K562 (cell line): ENCODE data around the gene PTGIR. TPM values are rescaled to one million over a fixed set of nuclear protein-coding genes. Genes with fewer than 3 reads are reported as not detected.

ENCODE experiments used
- ATAC-seq: fragments of 200-7000 bp; cut with Tn5 transposase; 3 replicates; pipeline ENCODE4 v1.9.1; 2020; ENCODE audit warnings: moderate library complexity
- BruUV-seq: library from RNA; stranded (reverse); fragments of 400-500 nt; replicated peaks from 2 replicates; lab custom pipeline; 2021; lab: Mats Ljungman, UMichigan
- CTCF ChIA-PET: fragments of 300-600 bp; formaldehyde crosslinking; extraction: SDS; loops from one replicate; lab custom pipeline; 2021; ENCODE audit warnings: low intra/inter-chr PET ratio; lab: Yijun Ruan, JAX
- POLR2A ChIA-PET: fragments of 300-600, 350-650 bp; sonication (Branson Sonifier 250); formaldehyde crosslinking; extraction: SDS; loops from one replicate; lab custom pipeline; 2021; ENCODE audit warnings: antibody characterized with exemption, inconsistent platforms; lab: Yijun Ruan, JAX
- DNase-seq, 4 experiments: peaks; one replicate each; pipeline versions ENCODE4 v3.0.0 to v3.0.0-alpha.2; 2011 to 2018; ENCODE audit warnings: low spot score in 3 of 4, mixed read lengths in 3 of 4; ENCODE audit errors: extremely low read depth in 1 of 4
- FAIRE-seq: peaks from 2 replicates; lab custom pipeline; 2011; peaks lifted over from hg19 to GRCh38; lab: Jason Lieb, UNC
- H2AFZ ChIP-seq: 2 replicates; pipeline ENCODE4 v1.6.0; 2011; ENCODE audit warnings: low read depth, low read length, control low read depth, inconsistent platforms
- H3K27ac ChIP-seq: fragments of 200-600 bp; 3 replicates; pipeline ENCODE4 v1.8.0; 2011; ENCODE audit warnings: low read depth, mild to moderate bottlenecking, control low read depth, inconsistent platforms, low read length, moderate library complexity, mixed read lengths; ENCODE audit errors: extremely low read depth
- H3K27me3 ChIP-seq, 2 experiments: fragments of 300-600 bp in 1 of 2; 2 replicates in 1 of 2; 3 replicates in 1 of 2; pipeline versions ENCODE4 v1.6.0 to v1.8.0; 2011; ENCODE audit warnings: inconsistent platforms in 2 of 2, low read length in 2 of 2, mild to moderate bottlenecking in 1 of 2, mixed read lengths in 1 of 2, moderate library complexity in 1 of 2; ENCODE audit not compliant: control insufficient read depth in 2 of 2, insufficient read depth in 2 of 2
- H3K36me3 ChIP-seq: fragments of 300-600 bp; 3 replicates; pipeline ENCODE4 v1.8.0; 2011; ENCODE audit warnings: mild to moderate bottlenecking, low read length, inconsistent platforms; ENCODE audit not compliant: control insufficient read depth, insufficient read depth
- H3K4me1 ChIP-seq, 2 experiments: fragments of 200-600 bp in 1 of 2; replicated peaks in 1 of 2; 2 replicates in 1 of 2; 3 replicates in 1 of 2; pipeline versions ENCODE4 v1.5.1 to v1.8.0; 2011; ENCODE audit warnings: inconsistent platforms in 2 of 2, low read length in 2 of 2, mild to moderate bottlenecking in 1 of 2, mixed read lengths in 1 of 2, moderate library complexity in 1 of 2; ENCODE audit not compliant: control insufficient read depth in 2 of 2, insufficient read depth in 2 of 2
- H3K4me2 ChIP-seq: 2 replicates; pipeline ENCODE4 v1.6.1; 2011; ENCODE audit warnings: low read length, control low read depth, inconsistent platforms, mixed read lengths; ENCODE audit not compliant: insufficient read depth
- H3K4me3 ChIP-seq: fragments of 200-600 bp; sonication (generic), shearing (Covaris generic); 2 replicates; pipeline ENCODE4 v1.5.1; 2016; ENCODE audit warnings: control low read depth, inconsistent platforms
- H3K79me2 ChIP-seq: fragments of 200-600 bp; 3 replicates; pipeline ENCODE4 v1.8.0; 2011; ENCODE audit warnings: low read length, inconsistent platforms; ENCODE audit not compliant: control insufficient read depth, insufficient read depth
- H3K9ac ChIP-seq, 2 experiments: 2 replicates each; pipeline versions ENCODE4 v1.6.0 to v1.6.1; 2011; ENCODE audit warnings: low read depth in 2 of 2, low read length in 2 of 2, control low read depth in 1 of 2, inconsistent platforms in 1 of 2, mild to moderate bottlenecking in 1 of 2, mixed read lengths in 1 of 2; ENCODE audit not compliant: insufficient read depth in 1 of 2
- H3K9me1 ChIP-seq: one replicate; pipeline ENCODE4 v1.6.0; 2011; ENCODE audit warnings: inconsistent platforms, mild to moderate bottlenecking, low read length, moderate library complexity; ENCODE audit not compliant: control insufficient read depth, insufficient read depth
- H3K9me3 ChIP-seq: replicated peaks from 2 replicates; pipeline ENCODE4 v1.5.1; 2011; ENCODE audit warnings: low read depth, low read length, inconsistent platforms; ENCODE audit not compliant: control insufficient read depth, insufficient read depth
- H4K20me1 ChIP-seq: replicated peaks from 2 replicates; pipeline ENCODE4 v1.6.1; 2011; ENCODE audit warnings: low read length, inconsistent platforms, mixed read lengths; ENCODE audit not compliant: control insufficient read depth, insufficient read depth
- ARNT ChIP-seq, 2 experiments: fragments of 450-650 bp; IDR thresholded peaks; 2 replicates each; pipeline ENCODE4 v1.6.1; 2016; ENCODE audit warnings: mild to moderate bottlenecking in 1 of 2
- CBX8 ChIP-seq: fragments of 200-600 bp; sonication (generic); IDR thresholded peaks from 2 replicates; pipeline ENCODE4 v1.6.1; 2012; ENCODE audit warnings: borderline replicate concordance, mixed run types, low read depth, mild to moderate bottlenecking, moderate library complexity, mixed read lengths, low read length, control low read depth, inconsistent platforms; ENCODE audit not compliant: poor library complexity, severe bottlenecking; ENCODE audit errors: extremely low read depth
- CEBPG ChIP-seq, 3 experiments: fragments of 200-800 bp in 1 of 3; sonication (Bioruptor generic) in 1 of 3; sonication (generic) in 1 of 3; formaldehyde crosslinking in 1 of 3; IDR thresholded peaks in 2 of 3; conservative IDR thresholded peaks in 1 of 3; 2 replicates each; pipeline versions ENCODE4 v1.6.1 to v1.8.0; 2016 to 2022; ENCODE audit warnings: missing compliant biosample characterization in 2 of 3, missing genetic modification characterization in 2 of 3, mild to moderate bottlenecking in 1 of 3, missing genetic modification reagents in 1 of 3
- CREM ChIP-seq: IDR thresholded peaks from 2 replicates; pipeline ENCODE4 v1.6.1; 2014; ENCODE audit warnings: antibody characterized with exemption, low read depth
- ETS2 ChIP-seq: IDR thresholded peaks from 2 replicates; pipeline ENCODE4 v1.6.1; 2016; ENCODE audit warnings: borderline replicate concordance, missing genetic modification characterization, mild to moderate bottlenecking, moderate library complexity, missing compliant biosample characterization; ENCODE audit not compliant: poor library complexity, severe bottlenecking
- NCOA2 ChIP-seq, 2 experiments: fragments of 450-650 bp; IDR thresholded peaks; 2 replicates each; pipeline ENCODE4 v1.6.1; 2018; ENCODE audit warnings: mild to moderate bottlenecking in 2 of 2, moderate library complexity in 1 of 2; ENCODE audit not compliant: partially characterized antibody in 2 of 2
- OTX1 ChIP-seq: fragments of 450-650 bp; formaldehyde crosslinking; IDR thresholded peaks from 2 replicates; pipeline ENCODE4 v1.4.0; 2022; ENCODE audit warnings: mild to moderate bottlenecking
- PATZ1 ChIP-seq: fragments of 250-450 bp; sonication (Bioruptor Pico); IDR thresholded peaks from 2 replicates; pipeline ENCODE4 v1.5.0; 2020; ENCODE audit warnings: mild to moderate bottlenecking, borderline replicate concordance
- ZFX ChIP-seq: sonication (generic); formaldehyde crosslinking; IDR thresholded peaks from 2 replicates; pipeline ENCODE4 v1.8.0; 2022; ENCODE audit warnings: mild to moderate bottlenecking, missing genetic modification reagents, moderate library complexity
- WGBS: fragments of 100-300 bp; shearing (Covaris generic); methylation state at CpG from one replicate; pipeline ENCODE4 v1.1.6; 2016; ENCODE audit warnings: low coverage, mixed read lengths; ENCODE audit not compliant: insufficient coverage; ENCODE audit errors: missing lambda C conversion rate; 5-methylcytosine and 5-hydroxymethylcytosine counted together
- in situ Hi-C: fragments of 300-500 bp; cut with MboI; formaldehyde crosslinking; loops from 4 replicates; pipeline ENCODE4 v1.15.0; 2018; ENCODE audit warnings: inconsistent platforms, mixed read lengths
- intact Hi-C: fragments of 100-400 bp; cut with micrococcal nuclease; formaldehyde crosslinking; loops from 2 replicates; pipeline ENCODE4 v1.14.2; 2022
- polyA plus RNA-seq, 8 experiments: library from polyadenylated mRNA; depleted of rRNA in 4 of 8; stranded (reverse) in 5 of 8; unstranded in 3 of 8; fragments of >200 nt; fragmentation: Nextera tagmentation in 2 of 8; fragmentation: Illumina TruSeq in 1 of 8; extraction: Ambion mirVana in 2 of 8; extraction: Trizol in 1 of 8; gene quantifications; 2 replicates each; pipeline versions ENCODE4 v1.2.1 to v1.2.3, GENCODE V29; 2011 to 2014; ENCODE audit warnings: inconsistent platforms in 1 of 8, missing spikeins in 1 of 8
- total RNA-seq, 7 experiments: library from RNA; depleted of rRNA in 6 of 7; stranded (reverse); fragments of >200 nt in 6 of 7; fragmentation: Illumina TruSeq in 2 of 7; extraction: Trizol in 2 of 7; gene quantifications; 2 replicates each; pipeline versions ENCODE4 v1.2.1 to v1.2.3, GENCODE V29; 2011 to 2021; ENCODE audit warnings: low replicate concordance in 1 of 7
- TF ChIP-seq, protein P1 (sequence below): fragments of 250-450 bp; sonication (Bioruptor Pico); IDR thresholded peaks from 2 replicates; pipeline ENCODE4 v1.4.0; 2020; ENCODE audit warnings: mild to moderate bottlenecking, moderate library complexity
- TF ChIP-seq, protein P2 (sequence below): fragments of 150-350 bp; IDR thresholded peaks from 2 replicates; pipeline ENCODE4 v1.6.1; 2014; ENCODE audit warnings: low read depth, mild to moderate bottlenecking, low read length, borderline replicate concordance

The PTGIR gene
- total and polyA plus RNA-seq, 9 of the 15 experiments (the other 6 are each of a cell fraction or from before 2014, with no cell fraction given) = 0.11 to 3.4 (median 1.1) TPM; not detected in 1

- no peaks in the 10 kb centered on the region for H4K20me1 ChIP-seq
- no TSS peak for BruUV-seq
- in situ Hi-C loops = no loop called here
- no peak for DNase-seq
- H3K9ac ChIP-seq = no peak overlapping the region
- peaks cover 3 to 8% of the 10 kb centered on the region in 2 experiments; a peak in 3 of 5 replicates for H3K4me1 ChIP-seq
- H3K4me3 ChIP-seq = no peak overlapping the region
- H3K9me1 ChIP-seq = no peaks in the 10 kb centered on the region
- no peak overlapping the region for H3K27ac ChIP-seq
- no peaks in the 10 kb centered on the region for H3K9me3 ChIP-seq
- H3K36me3 ChIP-seq = no peaks in the 10 kb centered on the region
- POLR2A ChIA-PET = interaction anchor here (0.5 to 1.4 kb wide), 3 partner anchors 9 to 725 kb away, joined by 3 to 7 read pairs (median 4); partner anchors contain the start of gene CALM3
- 11% methylated on average over 3 of the region's 3 CpGs for WGBS
- H3K27me3 ChIP-seq = no peaks in the 10 kb centered on the region
- intact Hi-C loops = no loop called here
- no peak overlapping the region for H2AFZ ChIP-seq
- H3K79me2 ChIP-seq = no peaks in the 10 kb centered on the region
- no peak for ATAC-seq
- CTCF ChIA-PET = no interaction called here
- no peak for FAIRE-seq
- no peak overlapping the region for H3K4me2 ChIP-seq
- TF ChIP-seq NCOA2 (IDR thresholded peaks at IDR 0.05; ENCODE audit: partially characterized antibody in 2 of 2) (no peak), CREM (no peak), OTX1 (CRISPR knock-in tag) (no peak), ARNT (IDR thresholded peaks at IDR 0.05) (no peak), CEBPG (CRISPR knock-in tag; IDR thresholded peaks at IDR 0.05) (no peak), CEBPG (tag; conservative IDR thresholded peaks at IDR 0.05 in 1 of 2, IDR thresholded peaks at IDR 0.05 in 1 of 2) (no peak), ETS2 (tag) (no peak), CBX8 (no peak), ZFX (no peak), PATZ1 (CRISPR knock-in tag) (no peak)
- TF ChIP-seq, protein P1, sequence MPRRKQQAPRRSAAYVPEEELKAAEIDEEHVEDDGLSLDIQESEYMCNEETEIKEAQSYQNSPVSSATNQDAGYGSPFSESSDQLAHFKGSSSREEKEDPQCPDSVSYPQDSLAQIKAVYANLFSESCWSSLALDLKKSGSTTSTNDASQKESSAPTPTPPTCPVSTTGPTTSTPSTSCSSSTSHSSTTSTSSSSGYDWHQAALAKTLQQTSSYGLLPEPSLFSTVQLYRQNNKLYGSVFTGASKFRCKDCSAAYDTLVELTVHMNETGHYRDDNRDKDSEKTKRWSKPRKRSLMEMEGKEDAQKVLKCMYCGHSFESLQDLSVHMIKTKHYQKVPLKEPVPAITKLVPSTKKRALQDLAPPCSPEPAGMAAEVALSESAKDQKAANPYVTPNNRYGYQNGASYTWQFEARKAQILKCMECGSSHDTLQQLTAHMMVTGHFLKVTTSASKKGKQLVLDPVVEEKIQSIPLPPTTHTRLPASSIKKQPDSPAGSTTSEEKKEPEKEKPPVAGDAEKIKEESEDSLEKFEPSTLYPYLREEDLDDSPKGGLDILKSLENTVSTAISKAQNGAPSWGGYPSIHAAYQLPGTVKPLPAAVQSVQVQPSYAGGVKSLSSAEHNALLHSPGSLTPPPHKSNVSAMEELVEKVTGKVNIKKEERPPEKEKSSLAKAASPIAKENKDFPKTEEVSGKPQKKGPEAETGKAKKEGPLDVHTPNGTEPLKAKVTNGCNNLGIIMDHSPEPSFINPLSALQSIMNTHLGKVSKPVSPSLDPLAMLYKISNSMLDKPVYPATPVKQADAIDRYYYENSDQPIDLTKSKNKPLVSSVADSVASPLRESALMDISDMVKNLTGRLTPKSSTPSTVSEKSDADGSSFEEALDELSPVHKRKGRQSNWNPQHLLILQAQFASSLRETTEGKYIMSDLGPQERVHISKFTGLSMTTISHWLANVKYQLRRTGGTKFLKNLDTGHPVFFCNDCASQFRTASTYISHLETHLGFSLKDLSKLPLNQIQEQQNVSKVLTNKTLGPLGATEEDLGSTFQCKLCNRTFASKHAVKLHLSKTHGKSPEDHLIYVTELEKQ (CRISPR knock-in tag) = no peak
- TF ChIP-seq, protein P2, sequence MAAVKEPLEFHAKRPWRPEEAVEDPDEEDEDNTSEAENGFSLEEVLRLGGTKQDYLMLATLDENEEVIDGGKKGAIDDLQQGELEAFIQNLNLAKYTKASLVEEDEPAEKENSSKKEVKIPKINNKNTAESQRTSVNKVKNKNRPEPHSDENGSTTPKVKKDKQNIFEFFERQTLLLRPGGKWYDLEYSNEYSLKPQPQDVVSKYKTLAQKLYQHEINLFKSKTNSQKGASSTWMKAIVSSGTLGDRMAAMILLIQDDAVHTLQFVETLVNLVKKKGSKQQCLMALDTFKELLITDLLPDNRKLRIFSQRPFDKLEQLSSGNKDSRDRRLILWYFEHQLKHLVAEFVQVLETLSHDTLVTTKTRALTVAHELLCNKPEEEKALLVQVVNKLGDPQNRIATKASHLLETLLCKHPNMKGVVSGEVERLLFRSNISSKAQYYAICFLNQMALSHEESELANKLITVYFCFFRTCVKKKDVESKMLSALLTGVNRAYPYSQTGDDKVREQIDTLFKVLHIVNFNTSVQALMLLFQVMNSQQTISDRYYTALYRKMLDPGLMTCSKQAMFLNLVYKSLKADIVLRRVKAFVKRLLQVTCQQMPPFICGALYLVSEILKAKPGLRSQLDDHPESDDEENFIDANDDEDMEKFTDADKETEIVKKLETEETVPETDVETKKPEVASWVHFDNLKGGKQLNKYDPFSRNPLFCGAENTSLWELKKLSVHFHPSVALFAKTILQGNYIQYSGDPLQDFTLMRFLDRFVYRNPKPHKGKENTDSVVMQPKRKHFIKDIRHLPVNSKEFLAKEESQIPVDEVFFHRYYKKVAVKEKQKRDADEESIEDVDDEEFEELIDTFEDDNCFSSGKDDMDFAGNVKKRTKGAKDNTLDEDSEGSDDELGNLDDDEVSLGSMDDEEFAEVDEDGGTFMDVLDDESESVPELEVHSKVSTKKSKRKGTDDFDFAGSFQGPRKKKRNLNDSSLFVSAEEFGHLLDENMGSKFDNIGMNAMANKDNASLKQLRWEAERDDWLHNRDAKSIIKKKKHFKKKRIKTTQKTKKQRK = no peak
Measured at GRCh38 chr19:46591870-46592269, 33.0 kb downstream of the PTGIR start.
